Measurements from ENCODE around the gene KRT13. TPM values are rescaled to one million over a fixed set of nuclear protein-coding genes. Genes with fewer than 3 reads are reported as not detected.

KRT13 gene
- total RNA-seq, 4 donors from 2014 or later: 20.7 to 1,501 (median 80.1) TPM

DNA sequence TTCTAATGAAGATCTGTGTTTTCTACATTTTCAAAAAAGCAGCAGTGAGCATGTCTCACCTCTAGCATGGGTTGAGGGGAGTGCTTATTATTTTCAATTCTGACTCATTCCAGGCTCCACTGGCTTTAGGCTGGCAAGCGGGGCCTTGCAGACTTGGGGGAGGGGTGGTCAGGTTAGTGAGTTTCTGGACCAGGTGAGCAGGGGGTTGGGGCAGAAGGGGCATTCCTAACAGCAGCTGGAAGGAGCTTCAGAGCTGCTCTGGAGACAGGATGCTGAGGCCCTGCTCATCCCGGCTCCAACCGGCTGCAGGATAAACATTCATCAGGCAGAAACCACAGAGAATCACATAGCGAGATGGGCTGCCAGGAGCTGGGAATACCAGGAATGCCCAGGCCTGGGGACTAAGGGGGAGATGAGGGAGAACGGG lies 33.2 kb upstream of the KRT13 start:
- H3K9me3 ChIP-seq: no peaks in the 10 kb centered on the region
- 0% methylated on average over 1 of the region's 5 CpGs; no CpG with 5 or more reads in 1 of the 2 donors for WGBS, 2 donors (ENCODE audit: low coverage in 1 of 2)
- no peak overlapping the region for H3K27ac ChIP-seq
- peaks cover 18% of the 10 kb centered on the region for H3K27me3 ChIP-seq
- H3K4me3 ChIP-seq: no peak overlapping the region
- H3K4me1 ChIP-seq: no peaks in the 10 kb centered on the region
- ATAC-seq: no peak
- TF ChIP-seq, protein P1, sequence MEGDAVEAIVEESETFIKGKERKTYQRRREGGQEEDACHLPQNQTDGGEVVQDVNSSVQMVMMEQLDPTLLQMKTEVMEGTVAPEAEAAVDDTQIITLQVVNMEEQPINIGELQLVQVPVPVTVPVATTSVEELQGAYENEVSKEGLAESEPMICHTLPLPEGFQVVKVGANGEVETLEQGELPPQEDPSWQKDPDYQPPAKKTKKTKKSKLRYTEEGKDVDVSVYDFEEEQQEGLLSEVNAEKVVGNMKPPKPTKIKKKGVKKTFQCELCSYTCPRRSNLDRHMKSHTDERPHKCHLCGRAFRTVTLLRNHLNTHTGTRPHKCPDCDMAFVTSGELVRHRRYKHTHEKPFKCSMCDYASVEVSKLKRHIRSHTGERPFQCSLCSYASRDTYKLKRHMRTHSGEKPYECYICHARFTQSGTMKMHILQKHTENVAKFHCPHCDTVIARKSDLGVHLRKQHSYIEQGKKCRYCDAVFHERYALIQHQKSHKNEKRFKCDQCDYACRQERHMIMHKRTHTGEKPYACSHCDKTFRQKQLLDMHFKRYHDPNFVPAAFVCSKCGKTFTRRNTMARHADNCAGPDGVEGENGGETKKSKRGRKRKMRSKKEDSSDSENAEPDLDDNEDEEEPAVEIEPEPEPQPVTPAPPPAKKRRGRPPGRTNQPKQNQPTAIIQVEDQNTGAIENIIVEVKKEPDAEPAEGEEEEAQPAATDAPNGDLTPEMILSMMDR (IDR thresholded peaks at IDR 0.05): no peak
- no peak for TF ChIP-seq EP300 (IDR thresholded peaks at IDR 0.05)
- no peaks in the 10 kb centered on the region for H3K36me3 ChIP-seq

DNA sequence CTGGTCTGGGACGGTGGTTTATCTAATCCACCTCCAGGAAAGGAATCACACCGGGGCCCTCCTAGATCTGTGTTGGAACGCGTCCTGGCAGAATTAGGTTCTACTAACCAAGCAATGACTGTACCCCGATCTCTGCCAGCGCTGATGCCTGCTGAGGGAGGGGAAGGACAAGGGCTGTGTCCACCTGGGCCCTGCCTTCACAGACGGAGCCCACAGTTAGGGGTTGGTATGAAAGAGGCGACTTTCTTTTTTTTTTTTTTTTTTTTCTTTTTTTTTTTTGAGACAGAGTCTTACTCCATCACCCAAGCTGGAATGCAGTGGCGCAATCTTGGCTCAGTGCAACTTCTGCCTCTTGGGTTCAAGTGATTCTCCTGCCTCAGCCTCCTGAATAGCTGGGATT lies 32.6 kb upstream of the KRT13 start:
- no peak overlapping the region for H3K4me3 ChIP-seq
- H3K4me1 ChIP-seq: no peaks in the 10 kb centered on the region
- H3K27me3 ChIP-seq: peaks cover 24% of the 10 kb centered on the region
- TF ChIP-seq EP300 (IDR thresholded peaks at IDR 0.05): no peak
- TF ChIP-seq POLR2A (IDR thresholded peaks at IDR 0.05): no peak
- TF ChIP-seq, protein P1 (IDR thresholded peaks at IDR 0.05): no peak
- no peak for TF ChIP-seq POLR2AphosphoS5 (IDR thresholded peaks at IDR 0.05)
- no peak for ATAC-seq
- H3K36me3 ChIP-seq: no peaks in the 10 kb centered on the region
- no peak overlapping the region for H3K27ac ChIP-seq
- no peaks in the 10 kb centered on the region for H3K9me3 ChIP-seq
- 86 to 100% methylated on average over 1 to 5 of the region's 9 CpGs for WGBS, 2 donors (ENCODE audit: low coverage in 1 of 2)

DNA sequence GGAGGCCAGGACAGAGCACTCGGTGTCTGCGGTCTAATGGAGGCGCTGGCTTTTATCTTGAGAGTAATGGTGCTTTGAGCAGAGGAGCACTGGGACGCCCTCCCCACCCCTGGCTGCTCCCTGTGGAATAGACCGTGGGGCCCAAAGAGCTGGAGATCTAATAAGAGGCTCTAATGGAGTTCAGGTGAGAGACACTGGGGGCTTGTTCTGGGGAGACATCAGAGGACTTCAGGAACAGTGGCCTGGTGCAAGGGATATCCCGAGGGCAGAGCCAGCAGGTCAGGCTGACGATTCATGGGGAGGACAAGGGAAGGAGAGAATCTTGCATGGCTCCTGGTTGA lies 32.2 kb upstream of the KRT13 start:
- H3K9me3 ChIP-seq: no peaks in the 10 kb centered on the region
- WGBS, 2 donors (ENCODE audit: low coverage in 1 of 2): 82 to 100% methylated on average over 2 to 6 of the region's 7 CpGs
- TF ChIP-seq EP300 (IDR thresholded peaks at IDR 0.05) (no peak), POLR2AphosphoS5 (IDR thresholded peaks at IDR 0.05) (no peak), POLR2A (IDR thresholded peaks at IDR 0.05) (no peak)
- TF ChIP-seq, protein P1 (IDR thresholded peaks at IDR 0.05): no peak
- no peak overlapping the region for H3K4me3 ChIP-seq
- no peak overlapping the region for H3K27ac ChIP-seq
- H3K27me3 ChIP-seq: peaks cover 28% of the 10 kb centered on the region
- no peaks in the 10 kb centered on the region for H3K4me1 ChIP-seq
- no peaks in the 10 kb centered on the region for H3K36me3 ChIP-seq
- no peak for ATAC-seq

DNA sequence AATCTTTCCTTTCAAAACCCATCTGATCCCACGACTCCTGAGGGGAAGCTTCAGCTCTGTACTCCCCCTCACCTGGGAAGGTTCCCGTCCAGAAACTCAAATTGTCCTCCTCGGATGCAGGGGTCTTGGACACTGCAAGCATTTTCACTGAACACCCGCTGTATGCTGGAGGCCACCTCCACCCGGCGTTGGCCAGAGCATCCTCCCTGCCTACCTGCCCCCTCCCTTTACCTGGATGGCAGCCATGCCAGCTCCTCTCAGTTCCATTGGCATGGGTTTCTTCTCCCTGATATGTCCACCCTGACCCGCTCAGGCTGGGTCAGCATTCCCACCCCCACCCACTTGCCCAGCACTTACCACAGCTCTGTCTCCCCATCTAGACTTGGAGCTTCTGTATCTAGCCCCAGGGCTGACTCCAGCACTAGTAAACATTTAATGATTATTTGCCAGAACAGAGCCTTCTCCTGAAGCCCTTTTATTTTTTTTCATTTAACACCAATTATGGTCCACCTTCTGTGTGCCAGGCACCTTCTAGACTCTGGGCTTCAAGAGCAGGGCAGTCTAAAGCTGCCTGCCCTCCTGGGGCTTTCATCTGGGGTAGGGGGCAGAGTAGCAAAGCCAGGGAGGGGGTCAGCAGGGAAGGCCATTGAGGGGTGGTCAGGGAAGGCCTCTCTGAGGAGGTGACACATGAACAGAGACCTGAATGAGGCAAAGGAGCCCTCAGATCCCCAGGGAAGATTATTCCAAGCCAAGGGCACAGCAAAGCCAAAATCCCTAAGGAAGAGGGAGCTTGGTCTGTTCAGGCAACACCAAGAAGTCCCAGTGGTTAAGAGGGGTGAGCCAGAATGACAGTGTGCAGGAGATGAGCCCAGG lies 31.6 kb upstream of the KRT13 start:
- no peak overlapping the region for H3K4me3 ChIP-seq
- 83 to 100% methylated on average over 3 to 6 of the region's 7 CpGs for WGBS, 2 donors (ENCODE audit: low coverage in 1 of 2)
- no peak for ATAC-seq
- H3K27me3 ChIP-seq: peaks cover 34% of the 10 kb centered on the region
- no peaks in the 10 kb centered on the region for H3K4me1 ChIP-seq
- H3K27ac ChIP-seq: no peak overlapping the region
- no peak for TF ChIP-seq EP300 (IDR thresholded peaks at IDR 0.05)
- TF ChIP-seq, protein P1 (IDR thresholded peaks at IDR 0.05): no peak
- no peak for TF ChIP-seq POLR2AphosphoS5 (IDR thresholded peaks at IDR 0.05)
- no peak for TF ChIP-seq POLR2A (IDR thresholded peaks at IDR 0.05)
- no peaks in the 10 kb centered on the region for H3K36me3 ChIP-seq
- H3K9me3 ChIP-seq: no peaks in the 10 kb centered on the region

Measured in gastroesophageal sphincter (tissue), 4 donors.